HG03432 (cell line): ENCODE measurements around the gene DVL2.
A peak's percentile ranks its signal among the peaks of the same experiment; 100 is the strongest.

Experiments used
- ATAC-seq: cut with Tn5 transposase; IDR thresholded peaks from one replicate; pipeline ENCODE4 v1.9.1; 2021; ENCODE audit warnings: mild to moderate bottlenecking, moderate library complexity; ENCODE audit not compliant: unreplicated experiment

Gene DVL2

GRCh38 chr17:7238420-7239090 is 4.2 kb upstream of the DVL2 start:
- no peak for ATAC-seq

DNA sequence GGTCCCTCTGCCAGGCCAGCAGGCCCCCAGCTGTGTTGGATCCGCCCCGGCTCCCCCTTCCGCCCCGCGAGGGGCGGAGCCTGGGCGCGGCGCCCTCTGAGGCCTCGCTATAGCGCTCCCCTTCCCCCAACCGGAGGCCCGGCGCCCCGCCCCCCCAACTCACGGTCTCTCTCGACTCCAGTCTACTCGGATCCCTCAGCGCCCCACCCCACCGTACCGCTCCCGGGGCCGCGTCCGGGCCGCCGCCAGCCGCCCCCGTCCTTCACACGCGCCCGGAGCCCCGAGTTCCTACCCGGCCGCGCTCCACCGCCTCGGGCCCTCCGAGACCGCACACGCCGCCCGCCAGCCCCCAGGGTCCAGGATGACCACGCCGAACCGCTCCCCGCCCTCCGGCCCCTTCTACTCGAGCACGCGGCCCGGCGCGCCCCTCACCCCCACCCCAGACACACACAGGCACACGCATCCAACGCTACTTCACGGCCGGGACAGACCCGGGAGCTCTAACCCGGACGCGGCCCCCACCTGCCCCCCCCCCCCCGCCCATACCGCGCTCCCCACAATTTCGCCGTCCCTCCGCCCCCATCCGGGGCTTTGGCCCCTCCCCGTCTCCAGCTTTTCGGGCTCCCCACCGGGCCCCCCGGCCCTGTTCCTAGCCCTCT is 3.6 kb upstream of the DVL2 start:
- ATAC-seq: peak; percentile 18

GRCh38 chr17:7237266-7237760 is 3.0 kb upstream of the DVL2 start:
- ATAC-seq: no peak

DNA sequence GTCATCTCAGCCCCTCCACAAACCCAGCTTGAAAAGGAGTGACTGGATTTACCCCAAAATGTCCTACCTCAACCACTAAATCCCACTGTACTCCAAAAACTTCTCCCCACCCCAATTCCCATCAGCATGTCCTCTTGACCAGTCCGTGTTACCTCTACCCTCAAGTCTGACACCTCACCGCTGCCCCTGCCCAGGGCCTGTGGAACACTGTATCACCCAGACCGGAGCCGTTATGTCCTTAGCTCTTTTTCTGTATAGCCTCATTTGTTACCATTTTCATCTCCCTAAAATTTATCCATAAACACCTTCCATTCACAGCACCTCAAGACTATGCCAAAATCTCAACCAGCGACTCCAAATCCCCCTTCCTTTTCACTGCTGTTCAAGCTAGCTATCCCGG is 2.5 kb upstream of the DVL2 start:
- no peak for ATAC-seq

- ATAC-seq: no peak
These were observed 1.7 kb upstream of the DVL2 start for GRCh38 chr17:7235693-7236665.

GRCh38 chr17:7233701-7234082 is 625 bp downstream of the DVL2 start:
- no peak for ATAC-seq

GRCh38 chr17:7232114-7232513 is 2.2 kb downstream of the DVL2 start:
- ATAC-seq: no peak

DNA sequence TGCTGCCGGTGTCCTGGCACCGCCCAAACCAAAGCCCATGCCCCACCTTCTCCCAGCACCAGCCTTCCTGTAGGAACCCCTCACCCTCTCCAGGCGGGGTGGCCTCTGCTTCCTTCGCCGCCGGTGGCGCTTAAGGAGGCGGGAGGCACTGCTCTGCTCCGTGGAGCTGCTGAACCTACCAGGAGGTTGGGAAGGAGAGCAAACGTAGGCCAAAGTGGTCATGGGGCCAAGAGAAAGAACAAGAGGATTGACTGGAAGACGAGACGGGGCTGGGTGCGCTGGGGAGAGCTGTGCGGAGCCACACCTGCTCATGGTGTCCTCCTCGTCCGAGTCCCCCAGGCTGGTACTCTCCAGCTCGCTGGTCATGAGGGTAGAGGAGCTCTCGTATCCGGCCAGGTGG is 4.8 kb downstream of the DVL2 start:
- ATAC-seq: no peak

GRCh38 chr17:7228920-7229319 is 5.4 kb downstream of the DVL2 start:
- no peak for ATAC-seq

GRCh38 chr17:7226721-7227710 is 7.3 kb downstream of the DVL2 start:
- no peak for ATAC-seq

- no peak for ATAC-seq
These were observed 8.5 kb downstream of the DVL2 start for GRCh38 chr17:7225711-7226331.

- ATAC-seq: no peak
These were observed 9.6 kb downstream of the DVL2 start for GRCh38 chr17:7224661-7225111.

DNA sequence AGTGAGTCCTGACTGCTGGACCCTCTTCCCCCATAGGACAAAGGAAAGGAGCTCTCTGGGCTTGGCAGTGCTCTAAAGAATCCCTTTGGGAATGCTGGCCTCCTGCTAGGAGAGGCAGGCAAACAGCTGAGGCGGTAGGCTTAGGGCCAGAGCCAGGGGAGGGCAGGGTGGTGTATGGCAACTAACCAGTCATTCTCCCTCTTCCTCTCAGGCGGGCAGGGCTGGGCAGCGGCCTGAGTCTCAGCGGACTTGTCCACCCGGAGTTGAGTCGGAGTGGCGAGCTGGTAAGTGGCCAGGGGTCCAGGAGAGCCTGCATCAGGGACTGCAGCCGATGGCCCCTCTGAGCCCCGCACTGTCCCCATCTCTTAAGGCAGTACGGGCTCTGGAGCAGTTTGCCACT is 10.2 kb downstream of the DVL2 start:
- no peak for ATAC-seq

DNA sequence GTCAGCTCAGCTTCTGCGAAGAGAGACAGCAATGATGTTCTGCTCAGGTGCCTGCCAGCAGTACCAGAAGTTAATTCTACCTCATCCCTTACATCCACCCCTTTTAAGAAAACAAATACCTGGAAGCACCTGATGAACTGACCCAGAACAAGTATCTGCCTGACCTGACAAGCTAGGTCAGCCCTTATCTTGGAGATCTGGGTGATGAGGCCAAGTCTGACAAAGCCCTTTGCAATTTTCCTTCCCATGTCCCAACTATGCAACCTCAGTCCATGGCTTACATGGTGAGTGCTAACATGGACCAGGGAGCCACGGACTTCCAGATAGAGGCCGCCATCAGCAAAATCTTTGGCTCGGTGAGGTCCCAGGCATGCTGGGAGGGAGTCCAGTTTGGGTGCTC is 10.9 kb downstream of the DVL2 start:
- ATAC-seq: no peak

GRCh38 chr17:7222972-7223292 is 11.4 kb downstream of the DVL2 start:
- ATAC-seq: no peak

DNA sequence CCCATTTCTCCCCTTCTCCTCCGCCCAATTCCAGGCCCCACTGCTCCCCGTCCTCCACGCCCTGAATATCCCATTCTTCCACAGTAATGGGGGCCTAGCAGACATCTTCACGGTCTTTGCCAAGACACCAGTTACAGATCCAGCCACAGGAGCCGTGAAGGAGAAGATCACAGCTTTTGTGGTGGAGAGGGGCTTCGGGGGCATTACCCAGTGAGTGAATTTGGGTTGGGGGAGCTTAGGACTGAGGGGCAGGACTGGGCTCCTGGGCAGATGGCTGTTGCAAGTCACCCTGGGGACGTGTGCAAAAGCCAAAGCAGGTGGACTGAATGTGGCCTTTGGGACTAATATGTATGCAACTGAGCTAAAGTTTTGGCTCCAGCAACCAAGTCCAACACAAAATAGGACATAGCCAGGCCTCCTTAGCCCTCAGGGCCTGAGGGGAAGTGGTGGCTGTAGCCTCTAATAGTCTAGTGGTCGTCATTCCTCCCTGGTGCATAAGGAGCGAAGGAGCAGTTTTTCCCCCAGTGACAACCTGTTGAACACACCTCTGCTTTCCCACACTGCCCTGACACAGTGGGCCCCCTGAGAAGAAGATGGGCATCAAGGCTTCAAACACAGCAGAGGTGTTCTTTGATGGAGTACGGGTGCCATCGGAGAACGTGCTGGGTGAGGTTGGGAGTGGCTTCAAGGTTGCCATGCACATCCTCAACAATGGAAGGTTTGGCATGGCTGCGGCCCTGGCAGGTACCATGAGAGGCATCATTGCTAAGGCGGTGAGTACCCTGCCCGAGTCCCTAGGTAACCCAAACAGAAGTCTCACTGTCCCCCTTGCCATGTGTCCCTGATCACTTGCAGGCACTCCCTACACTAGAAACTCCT is 12.0 kb downstream of the DVL2 start:
- ATAC-seq: no peak

- ATAC-seq: no peak
These were observed 12.8 kb downstream of the DVL2 start for GRCh38 chr17:7221278-7222092.
